GM12878 (cell line): ENCODE data around the gene ZNF473. TPM values are rescaled to one million over a fixed set of nuclear protein-coding genes. Genes with fewer than 3 reads are reported as not detected.

Source experiments
- ATAC-seq: fragments of 200-7000 bp; cut with Tn5 transposase; 3 replicates; pipeline ENCODE4 v1.9.1; 2020; ENCODE audit warnings: mild to moderate bottlenecking, moderate library complexity
- BruUV-seq: library from RNA; stranded (reverse); fragments of 400-500 nt; replicated peaks from 2 replicates; lab custom pipeline; 2021; lab: Mats Ljungman, UMichigan
- CTCF ChIA-PET: fragments of 300-600 bp; sonication (Branson Sonifier 250); formaldehyde crosslinking; extraction: SDS; loops from one replicate; lab custom pipeline; 2021; ENCODE audit warnings: inconsistent platforms; lab: Yijun Ruan, JAX
- POLR2A ChIA-PET: fragments of 350-600 bp; formaldehyde crosslinking; extraction: SDS; loops from one replicate; lab custom pipeline; 2021; ENCODE audit warnings: inconsistent platforms; lab: Charles Lee
- RAD21 ChIA-PET: fragments of 300-600 bp; sonication (Branson Sonifier 250); formaldehyde crosslinking; loops from one replicate; lab custom pipeline; 2023; ENCODE audit warnings: antibody characterized with exemption; ENCODE audit not compliant: unreplicated experiment; lab: Charles Lee
- SMC1A ChIA-PET: fragments of 300-600 bp; sonication (Branson Sonifier 250); formaldehyde crosslinking; loops from one replicate; lab custom pipeline; 2023; ENCODE audit not compliant: unreplicated experiment, uncharacterized antibody; lab: Charles Lee
- DNase-seq: peaks from one replicate; pipeline ENCODE4 v3.0.0-alpha.2; 2011; ENCODE audit warnings: low read depth, low spot score
- FAIRE-seq: peaks from 3 replicates; lab custom pipeline; 2011; peaks lifted over from hg19 to GRCh38; lab: Jason Lieb, UNC
- H2AFZ ChIP-seq: 2 replicates; pipeline ENCODE4 v1.6.0; 2011; ENCODE audit warnings: low read depth, low read length, control low read depth; ENCODE audit not compliant: control insufficient read depth
- H3K27ac ChIP-seq: 2 replicates; pipeline ENCODE4 v1.5.1; 2011; ENCODE audit warnings: control low read depth; ENCODE audit not compliant: control insufficient read depth, insufficient read depth
- H3K27me3 ChIP-seq, 2 experiments: replicated peaks in 1 of 2; 2 replicates each; pipeline versions ENCODE4 v1.6.0 to v1.6.1; 2011; ENCODE audit warnings: low read length in 1 of 2; ENCODE audit not compliant: control insufficient read depth in 2 of 2, insufficient read depth in 2 of 2
- H3K36me3 ChIP-seq, 2 experiments: 2 replicates each; pipeline ENCODE4 v1.5.1; 2011; ENCODE audit warnings: low read length in 1 of 2; ENCODE audit not compliant: control insufficient read depth in 2 of 2, insufficient read depth in 2 of 2
- H3K4me1 ChIP-seq: 2 replicates; pipeline ENCODE4 v1.6.1; 2011; ENCODE audit warnings: mild to moderate bottlenecking, low read length, moderate library complexity, mixed read lengths; ENCODE audit not compliant: control insufficient read depth, insufficient read depth
- H3K4me2 ChIP-seq: 2 replicates; pipeline ENCODE4 v1.6.0; 2011; ENCODE audit warnings: control low read depth; ENCODE audit not compliant: control insufficient read depth, insufficient read depth
- H3K4me3 ChIP-seq: fragments of 200-600 bp; sonication (generic); 2 replicates; pipeline ENCODE4 v1.5.1; 2016
- H3K79me2 ChIP-seq: 2 replicates; pipeline ENCODE4 v1.6.0; 2011; ENCODE audit warnings: low read length; ENCODE audit not compliant: control insufficient read depth, insufficient read depth
- H3K9ac ChIP-seq: 2 replicates; pipeline ENCODE4 v1.8.0; 2011; ENCODE audit warnings: low read length, control low read depth, mixed read lengths; ENCODE audit not compliant: control insufficient read depth, insufficient read depth
- H3K9me3 ChIP-seq: replicated peaks from 3 replicates; pipeline ENCODE4 v1.5.1; 2011; ENCODE audit warnings: mild to moderate bottlenecking, low read length; ENCODE audit not compliant: control insufficient read depth, insufficient read depth
- H4K20me1 ChIP-seq: 2 replicates; pipeline ENCODE4 v1.6.0; 2011; ENCODE audit not compliant: control insufficient read depth, insufficient read depth
- GABPA ChIP-seq: IDR thresholded peaks from 2 replicates; pipeline ENCODE4 v1.6.1; 2014; ENCODE audit warnings: antibody characterized with exemption, low read depth, mild to moderate bottlenecking, inconsistent platforms
- HSF1 ChIP-seq: fragments of 150-350 bp; IDR thresholded peaks from 2 replicates; pipeline ENCODE4 v1.6.1; 2014; ENCODE audit warnings: mild to moderate bottlenecking, low read depth, low read length
- IKZF2 ChIP-seq, 2 experiments: fragments of 450-650 bp; IDR thresholded peaks; 2 replicates each; pipeline ENCODE4 v1.6.1; 2017; ENCODE audit warnings: mild to moderate bottlenecking in 2 of 2, moderate library complexity in 2 of 2
- LARP7 ChIP-seq: fragments of 450-650 bp; IDR thresholded peaks from 2 replicates; pipeline ENCODE4 v1.6.1; 2017; ENCODE audit warnings: mild to moderate bottlenecking
- WGBS: methylation state at CpG from one replicate; pipeline ENCODE4 v1.1.6; 2016; ENCODE audit warnings: low lambda C conversion rate; ENCODE audit not compliant: insufficient replicate concordance, insufficient coverage; ENCODE audit errors: missing lambda C conversion rate; 5-methylcytosine and 5-hydroxymethylcytosine counted together
- in situ Hi-C: fragments of 300-500 bp; cut with MboI; formaldehyde crosslinking; loops from 9 replicates; pipeline ENCODE4 v1.14.3; 2018; ENCODE audit warnings: mixed read lengths
- intact Hi-C: fragments of 100-400 bp; cut with micrococcal nuclease; formaldehyde crosslinking; loops from one replicate; pipeline ENCODE4 v1.14.2; 2022; ENCODE audit not compliant: unreplicated experiment
- polyA plus RNA-seq, 11 experiments: library from polyadenylated mRNA; depleted of rRNA in 4 of 11; unstranded in 6 of 11; stranded (reverse) in 5 of 11; fragments of >200 nt; fragmentation: Nextera tagmentation in 4 of 11; fragmentation: Illumina TruSeq in 1 of 11; extraction: Ambion mirVana in 4 of 11; extraction: Trizol in 1 of 11; gene quantifications; 1 replicate in 1 of 11; 2 replicates in 10 of 11; pipeline versions ENCODE4 v1.2.1 to v1.2.3, GENCODE V29; 2011 to 2016; ENCODE audit warnings: inconsistent platforms in 2 of 11, missing spikeins in 2 of 11, low read depth in 1 of 11
- total RNA-seq, 4 experiments: library from RNA; depleted of rRNA in 3 of 4; stranded (reverse); fragments of >200 nt in 3 of 4; fragmentation: Illumina TruSeq in 1 of 4; extraction: Trizol in 1 of 4; gene quantifications; 2 replicates each; pipeline versions ENCODE4 v1.2.1 to v1.2.3, GENCODE V29; 2013 to 2021
- TF ChIP-seq, protein P1 (sequence below): fragments of 450-650 bp; IDR thresholded peaks from 2 replicates; pipeline ENCODE4 v1.6.1; 2017; ENCODE audit warnings: mild to moderate bottlenecking
- TF ChIP-seq, protein P2 (sequence below): IDR thresholded peaks from 2 replicates; pipeline ENCODE4 v1.6.1; 2011; ENCODE audit warnings: borderline replicate concordance, low read depth, mild to moderate bottlenecking, moderate library complexity, mixed read lengths, low read length; ENCODE audit not compliant: insufficient read depth; ENCODE audit errors: extremely low read length

The ZNF473 gene
- total and polyA plus RNA-seq, 10 of the 15 experiments (the other 5 are each of a cell fraction or from before 2014, with no cell fraction given) = 2.3 to 14.9 (median 6.3) TPM

- peaks cover 21% of the 10 kb centered on the region for H3K9me3 ChIP-seq
- ChIA-PET POLR2A (no interaction called here), RAD21 (no interaction called here), SMC1A (no interaction called here), CTCF (no interaction called here)
- H3K27me3 ChIP-seq = no peaks in the 10 kb centered on the region
- no peaks in the 10 kb centered on the region for H3K79me2 ChIP-seq
- no peak overlapping the region for H2AFZ ChIP-seq
- H3K36me3 ChIP-seq = no peaks in the 10 kb centered on the region
- no peak for ATAC-seq
- no peak overlapping the region for H3K27ac ChIP-seq
- no peak overlapping the region for H3K4me3 ChIP-seq
- no peak for DNase-seq
- in situ Hi-C loops (no loop called here), intact Hi-C loops (no loop called here)
- no TSS peak for BruUV-seq
- H3K4me1 ChIP-seq = no peaks in the 10 kb centered on the region
- TF ChIP-seq GABPA (no peak), LARP7 (no peak), HSF1 (no peak), IKZF2 (IDR thresholded peaks at IDR 0.05) (no peak)
- TF ChIP-seq, protein P1, sequence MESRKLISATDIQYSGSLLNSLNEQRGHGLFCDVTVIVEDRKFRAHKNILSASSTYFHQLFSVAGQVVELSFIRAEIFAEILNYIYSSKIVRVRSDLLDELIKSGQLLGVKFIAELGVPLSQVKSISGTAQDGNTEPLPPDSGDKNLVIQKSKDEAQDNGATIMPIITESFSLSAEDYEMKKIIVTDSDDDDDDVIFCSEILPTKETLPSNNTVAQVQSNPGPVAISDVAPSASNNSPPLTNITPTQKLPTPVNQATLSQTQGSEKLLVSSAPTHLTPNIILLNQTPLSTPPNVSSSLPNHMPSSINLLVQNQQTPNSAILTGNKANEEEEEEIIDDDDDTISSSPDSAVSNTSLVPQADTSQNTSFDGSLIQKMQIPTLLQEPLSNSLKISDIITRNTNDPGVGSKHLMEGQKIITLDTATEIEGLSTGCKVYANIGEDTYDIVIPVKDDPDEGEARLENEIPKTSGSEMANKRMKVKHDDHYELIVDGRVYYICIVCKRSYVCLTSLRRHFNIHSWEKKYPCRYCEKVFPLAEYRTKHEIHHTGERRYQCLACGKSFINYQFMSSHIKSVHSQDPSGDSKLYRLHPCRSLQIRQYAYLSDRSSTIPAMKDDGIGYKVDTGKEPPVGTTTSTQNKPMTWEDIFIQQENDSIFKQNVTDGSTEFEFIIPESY = no peak
- TF ChIP-seq, protein P2, sequence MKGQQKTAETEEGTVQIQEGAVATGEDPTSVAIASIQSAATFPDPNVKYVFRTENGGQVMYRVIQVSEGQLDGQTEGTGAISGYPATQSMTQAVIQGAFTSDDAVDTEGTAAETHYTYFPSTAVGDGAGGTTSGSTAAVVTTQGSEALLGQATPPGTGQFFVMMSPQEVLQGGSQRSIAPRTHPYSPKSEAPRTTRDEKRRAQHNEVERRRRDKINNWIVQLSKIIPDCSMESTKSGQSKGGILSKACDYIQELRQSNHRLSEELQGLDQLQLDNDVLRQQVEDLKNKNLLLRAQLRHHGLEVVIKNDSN = no peak
- H3K9ac ChIP-seq = no peak overlapping the region
- no peaks in the 10 kb centered on the region for H4K20me1 ChIP-seq
- 10% methylated on average over 5 of the region's 5 CpGs for WGBS
- H3K4me2 ChIP-seq = no peak overlapping the region
- FAIRE-seq = no peak
Measured at GRCh38 chr19:50061650-50062049, 35.8 kb downstream of the ZNF473 start.
